Adipose tissue (tissue), 3 donors: ENCODE results near the gene RGS6. TPM values are rescaled to one million over a fixed set of nuclear protein-coding genes. Genes with fewer than 3 reads are reported as not detected.

Experiments
- H3K27ac ChIP-seq: one replicate; pipeline ENCODE4 v1.5.1; 2013; ENCODE audit warnings: low read depth, low read length
- WGBS, 3 donors: extraction: QIAGEN DNeasy Blood & Tissue Kit; methylation state at CpG; one replicate each; pipeline ENCODE4 v1.1.7; 2013; 5-methylcytosine and 5-hydroxymethylcytosine counted together
- polyA plus RNA-seq, 3 donors: library from polyadenylated mRNA; stranded (reverse); fragments of 200-250 nt; gene quantifications; one replicate each; pipeline ENCODE4 v1.2.3, GENCODE V29; 2013
- donor health status: healthy with polysubstance abuse.
- donor health status: Bipolar disorder and iron deficiency.
- donor health status: healthy.

Gene RGS6
- polyA plus RNA-seq, 3 donors, result 0.79 to 1.9 (median 1.6) TPM

DNA sequence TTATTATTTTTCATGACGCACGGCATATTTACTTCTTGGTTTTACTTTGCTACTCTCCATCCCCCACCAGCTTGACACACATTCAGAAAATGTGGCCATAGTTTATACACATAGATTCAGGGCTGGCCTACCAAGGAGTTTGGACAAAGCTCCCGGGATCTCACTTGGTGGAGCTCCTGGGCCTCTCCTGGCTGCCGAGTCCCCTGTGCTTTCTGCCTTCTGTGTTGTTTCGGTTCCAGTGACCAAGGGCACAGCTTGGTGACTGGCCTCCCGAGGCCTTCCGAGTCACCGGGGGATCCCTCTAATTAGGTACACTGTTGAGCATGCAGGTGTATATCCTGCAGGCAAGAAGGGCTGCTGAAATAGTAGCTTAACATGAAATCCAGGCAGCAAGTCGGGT is 63.5 kb downstream of the RGS6 start:
- no peak overlapping the region for H3K27ac ChIP-seq
- 89 to 95% (median 95%) methylated on average over 9 of the region's 9 CpGs for WGBS, 3 donors

DNA sequence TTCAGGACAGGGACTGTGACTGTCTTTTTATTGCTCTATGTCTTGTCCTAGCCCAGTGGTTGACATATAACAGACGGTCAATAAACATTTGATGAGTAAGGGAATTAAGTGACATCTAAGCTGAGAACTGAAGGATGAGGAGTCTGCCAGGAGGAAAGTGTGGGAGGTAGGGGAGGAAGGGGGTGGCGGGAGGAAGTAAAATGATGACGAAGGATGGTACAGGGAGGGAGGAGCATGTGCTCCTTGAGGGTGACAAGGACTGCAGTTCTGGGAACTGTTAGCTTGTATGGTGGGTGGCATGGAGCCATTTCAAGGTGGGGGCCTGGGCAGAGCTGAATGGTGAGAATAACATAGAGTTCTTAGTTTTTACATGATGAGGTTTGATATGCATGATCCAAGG is 64.4 kb downstream of the RGS6 start:
- no peak overlapping the region for H3K27ac ChIP-seq
- WGBS, 3 donors, result 80 to 84% (median 81%) methylated on average over 3 of the region's 3 CpGs

DNA sequence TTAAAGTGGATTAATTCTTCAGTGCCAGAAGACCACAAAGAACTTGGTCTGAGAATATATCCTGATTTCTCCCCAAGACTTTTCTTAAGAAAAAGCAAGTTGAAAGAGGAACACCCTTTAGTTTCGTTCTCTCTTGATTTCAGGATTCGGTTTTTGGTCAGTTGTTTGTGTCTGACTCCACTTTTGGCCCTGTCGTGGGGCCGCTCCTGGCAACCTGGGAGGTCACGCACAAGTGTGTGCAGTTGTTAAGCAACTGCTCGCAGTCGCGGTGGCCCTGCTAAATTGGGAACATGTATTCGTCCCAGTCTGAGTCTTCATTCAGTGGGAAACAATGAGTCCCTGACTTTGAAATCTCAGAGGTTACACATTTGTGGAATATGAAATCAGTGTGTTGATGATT is 68.7 kb downstream of the RGS6 start:
- 64 to 81% (median 78%) methylated on average over 9 of the region's 9 CpGs for WGBS, 3 donors
- H3K27ac ChIP-seq, result no peak overlapping the region

DNA sequence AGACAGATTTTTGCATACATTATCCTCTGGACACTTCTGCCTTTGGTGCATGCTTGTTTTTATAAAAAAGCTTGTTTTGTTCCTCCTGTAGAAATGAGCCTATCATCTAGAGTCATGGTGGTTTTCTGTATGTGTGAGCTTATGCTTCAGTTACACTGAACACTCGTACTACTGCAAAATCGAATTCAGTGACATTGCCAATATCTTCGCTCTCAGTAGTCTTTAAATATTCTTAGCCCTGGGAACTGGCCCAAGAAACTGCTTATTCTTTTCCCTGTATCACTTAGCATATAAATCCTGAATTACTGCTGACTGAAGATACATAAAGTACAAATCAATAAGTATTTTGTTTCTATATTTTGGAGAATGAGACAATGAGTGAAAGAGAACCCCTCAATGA is 70.5 kb downstream of the RGS6 start:
- WGBS, 3 donors, result 76 to 88% (median 82%) methylated on average over 3 of the region's 3 CpGs
- no peak overlapping the region for H3K27ac ChIP-seq

DNA sequence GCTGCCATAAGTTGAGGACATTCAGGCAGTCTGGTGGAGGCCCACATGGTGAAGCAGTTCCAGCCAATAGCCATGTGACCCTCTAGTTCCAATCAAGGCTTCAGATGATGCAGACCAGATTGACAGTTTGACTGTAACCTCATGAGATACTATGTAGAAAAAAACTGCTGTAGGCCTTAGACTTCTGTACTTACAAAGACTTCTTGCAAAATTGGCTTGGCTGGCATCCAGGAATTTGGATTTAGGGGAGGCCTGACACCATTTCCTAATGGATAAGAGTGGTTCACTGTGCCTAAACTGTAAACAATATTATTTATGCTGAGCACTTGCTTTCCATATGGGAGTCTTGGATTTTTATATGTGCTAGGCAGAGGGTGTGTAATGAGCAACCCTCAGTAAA is 76.4 kb downstream of the RGS6 start:
- H3K27ac ChIP-seq, result no peak overlapping the region

DNA sequence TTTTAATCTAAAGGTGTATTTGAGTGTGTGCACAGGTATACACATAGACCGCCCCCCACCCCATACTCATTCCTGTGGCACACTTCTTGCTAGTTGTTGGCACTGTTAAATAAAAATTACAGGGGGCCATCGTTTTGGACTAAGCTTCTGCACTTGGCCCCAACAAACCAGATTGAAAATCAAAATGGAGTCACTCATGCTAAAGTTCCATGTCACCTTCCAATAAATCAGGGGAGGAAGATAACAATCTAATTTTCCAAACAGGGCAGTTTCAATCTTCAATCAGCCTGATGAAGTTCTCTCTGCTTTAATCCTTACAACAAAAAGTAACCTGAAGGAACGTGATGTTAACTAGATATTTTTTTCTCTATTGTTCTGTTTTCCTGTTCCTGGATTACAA is 78.2 kb downstream of the RGS6 start:
- WGBS, 3 donors, result 65 to 78% (median 70%) methylated on average over 3 of the region's 3 CpGs
- H3K27ac ChIP-seq, result no peak overlapping the region

DNA sequence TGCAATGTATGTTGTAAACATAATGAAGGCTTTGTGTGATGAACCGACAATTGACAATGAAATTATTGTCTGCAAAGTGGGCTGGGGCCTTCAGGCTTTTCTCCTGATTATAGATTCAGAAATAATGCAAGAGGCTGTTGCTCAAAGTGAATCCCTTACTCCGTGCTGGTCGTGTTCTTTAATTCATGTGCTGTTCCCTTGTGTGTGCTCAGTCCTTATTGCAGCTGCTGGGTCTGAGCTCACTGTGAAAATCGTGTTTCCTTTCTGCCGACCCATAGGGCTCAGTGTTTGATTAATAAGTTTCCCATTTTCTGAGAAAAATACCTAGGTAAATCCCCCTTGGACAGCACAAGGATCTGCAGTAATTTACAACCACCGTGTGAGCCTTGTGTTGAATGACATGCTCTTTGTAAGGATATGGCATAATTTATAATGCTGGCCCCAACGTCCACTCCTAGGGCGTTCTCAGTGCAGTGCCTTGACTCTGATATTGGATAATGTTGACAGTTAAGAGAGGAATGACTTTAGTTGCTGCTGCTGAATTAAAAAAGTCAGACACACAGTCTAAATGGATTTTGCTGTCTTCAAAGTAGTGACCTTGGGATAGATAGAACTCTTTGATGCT is 81.6 kb downstream of the RGS6 start:
- WGBS, 3 donors, result 30 to 69% (median 68%) methylated on average over 8 of the region's 8 CpGs
- H3K27ac ChIP-seq, result no peak overlapping the region

DNA sequence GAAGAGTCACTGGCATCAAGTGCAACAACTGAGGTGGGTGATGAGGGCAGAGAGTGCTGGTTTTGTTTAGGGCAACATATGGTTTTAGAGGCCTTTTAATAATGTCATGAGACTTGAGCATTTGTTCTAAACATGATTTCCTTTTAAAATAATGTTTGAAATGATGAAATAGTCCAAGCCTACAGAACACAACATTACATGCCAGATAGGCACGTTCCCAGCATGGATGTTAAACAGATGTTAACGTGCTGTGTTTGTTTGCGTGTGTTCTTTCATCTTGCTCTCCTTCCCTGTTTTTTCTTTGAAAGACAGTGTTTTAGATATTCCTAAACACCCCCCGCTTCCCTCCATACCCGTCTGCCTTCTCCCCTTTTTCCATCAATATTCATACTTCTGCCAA is 82.3 kb downstream of the RGS6 start:
- 77 to 86% (median 81%) methylated on average over 5 of the region's 5 CpGs for WGBS, 3 donors
- H3K27ac ChIP-seq, result no peak overlapping the region

DNA sequence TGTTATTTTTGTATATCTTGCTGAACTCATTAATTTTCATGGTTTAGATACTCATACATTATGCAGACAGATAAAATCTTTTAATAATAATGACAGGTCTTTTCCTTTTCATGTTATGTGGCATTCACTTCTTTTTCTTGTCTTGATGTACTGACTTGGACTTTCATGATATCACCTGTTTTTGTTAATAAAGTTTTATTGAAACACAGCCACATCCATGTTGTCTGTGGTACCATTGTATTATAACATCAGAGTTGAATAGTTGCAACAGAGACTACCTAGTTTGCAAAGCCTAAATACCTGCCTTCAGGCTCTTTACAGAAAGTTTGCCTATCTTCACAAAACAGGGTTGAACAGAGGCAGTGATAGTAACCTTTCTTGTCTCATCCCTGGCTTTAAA is 85.1 kb downstream of the RGS6 start:
- no peak overlapping the region for H3K27ac ChIP-seq

DNA sequence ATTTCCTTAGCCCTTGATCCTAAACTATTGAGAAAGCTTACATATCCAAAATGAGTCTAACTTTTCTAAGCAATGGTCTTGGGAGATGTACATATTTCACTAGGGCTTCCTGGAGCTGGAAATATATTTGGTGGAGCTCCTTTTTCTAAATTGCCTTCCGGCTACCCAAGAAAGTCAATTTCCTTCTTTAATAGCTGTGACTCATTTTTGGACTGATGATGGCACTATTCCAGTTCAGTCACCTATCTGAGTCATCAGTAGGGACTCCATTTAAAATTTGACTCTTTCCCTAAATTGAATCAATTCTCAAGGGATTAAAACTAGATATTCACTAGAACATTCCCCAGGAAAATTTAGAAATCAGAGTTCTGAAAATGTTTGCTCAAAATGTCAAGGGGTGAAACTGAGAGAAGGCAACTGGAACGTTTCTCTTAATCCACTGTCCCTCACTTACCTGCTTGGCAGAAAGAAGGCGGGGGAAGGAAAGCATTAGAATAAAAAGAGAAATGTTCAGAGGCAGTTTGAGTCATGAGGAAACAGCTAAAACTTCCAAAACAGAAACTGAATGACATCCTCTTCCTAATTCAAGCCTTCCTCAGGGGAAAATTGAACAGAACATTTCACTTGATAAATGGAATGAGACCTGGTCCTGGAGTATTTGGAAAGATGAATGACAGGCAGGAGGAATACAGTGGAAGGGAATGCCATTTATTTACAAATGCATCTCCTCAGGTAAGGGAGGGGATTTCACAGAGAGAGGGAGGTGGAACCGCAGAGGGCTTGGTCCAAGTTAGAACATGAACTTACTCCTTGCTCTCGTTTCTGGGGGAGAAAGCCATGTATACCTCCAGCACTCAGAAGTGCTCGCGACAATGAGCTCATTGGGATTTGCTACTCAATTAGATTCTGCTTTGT is 91.2 kb downstream of the RGS6 start:
- 38 to 44% (median 40%) methylated on average over 7 of the region's 7 CpGs for WGBS, 3 donors
- H3K27ac ChIP-seq, result no peak overlapping the region

DNA sequence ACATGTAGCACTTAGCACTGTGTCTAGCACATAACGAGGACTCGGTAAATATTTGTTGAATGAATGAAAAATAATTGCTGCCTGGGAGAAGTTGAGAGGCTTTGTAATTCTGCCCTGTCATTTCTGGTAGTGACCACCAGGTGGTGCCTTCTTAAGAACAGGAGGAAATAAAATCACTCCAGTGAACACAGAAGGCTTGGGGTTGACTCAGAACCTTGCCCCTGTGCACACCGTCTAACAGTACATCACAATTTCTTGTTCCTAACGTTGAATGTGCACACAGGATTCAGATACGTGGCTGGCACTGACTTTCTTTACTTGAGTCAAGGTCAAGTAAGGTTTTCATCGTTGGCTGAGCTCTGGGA is 91.8 kb downstream of the RGS6 start:
- H3K27ac ChIP-seq, result no peak overlapping the region
- 15 to 40% (median 32%) methylated on average over 6 of the region's 6 CpGs for WGBS, 3 donors

DNA sequence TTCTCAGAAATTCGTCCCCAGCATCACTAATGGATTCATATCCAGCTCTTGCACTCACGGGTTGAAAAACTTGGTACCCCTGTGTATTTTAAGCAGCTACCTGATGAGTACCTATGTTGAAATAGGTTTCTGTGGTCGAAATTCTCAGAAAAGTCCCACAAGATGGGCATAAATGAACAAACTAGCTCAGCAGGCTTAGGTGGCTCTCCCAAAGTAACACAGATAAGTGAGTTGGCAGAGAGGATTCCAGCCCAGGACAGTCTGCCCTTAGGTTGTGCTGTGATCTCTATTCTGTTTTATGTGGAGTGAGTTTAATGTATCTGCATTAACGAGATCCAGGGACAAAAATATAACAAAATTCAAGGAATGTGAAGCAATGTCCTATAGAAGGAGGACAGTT is 92.3 kb downstream of the RGS6 start:
- H3K27ac ChIP-seq, result no peak overlapping the region
- 47 to 72% (median 72%) methylated on average over 4 of the region's 4 CpGs for WGBS, 3 donors

DNA sequence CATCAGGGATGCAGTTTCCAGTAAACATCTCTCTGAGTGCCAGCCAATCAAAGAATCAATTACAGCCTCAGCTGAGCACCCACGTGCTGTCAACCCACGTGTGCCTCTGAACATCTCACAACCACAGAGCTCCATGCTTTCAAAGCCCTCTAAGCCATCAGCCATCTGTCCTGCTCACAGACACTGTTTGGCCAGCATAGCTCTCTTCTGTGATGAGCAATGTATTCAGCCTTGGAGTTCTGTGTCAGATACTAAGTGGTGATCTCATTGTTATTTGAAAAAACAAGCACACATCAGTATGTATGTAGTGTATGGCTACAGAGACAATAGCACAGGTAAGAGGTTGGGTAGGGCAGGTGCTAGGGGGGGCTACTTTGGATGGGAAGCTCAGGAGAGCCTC is 94.3 kb downstream of the RGS6 start:
- no peak overlapping the region for H3K27ac ChIP-seq
- WGBS, 3 donors, result 20 to 50% (median 46%) methylated on average over 2 of the region's 2 CpGs

DNA sequence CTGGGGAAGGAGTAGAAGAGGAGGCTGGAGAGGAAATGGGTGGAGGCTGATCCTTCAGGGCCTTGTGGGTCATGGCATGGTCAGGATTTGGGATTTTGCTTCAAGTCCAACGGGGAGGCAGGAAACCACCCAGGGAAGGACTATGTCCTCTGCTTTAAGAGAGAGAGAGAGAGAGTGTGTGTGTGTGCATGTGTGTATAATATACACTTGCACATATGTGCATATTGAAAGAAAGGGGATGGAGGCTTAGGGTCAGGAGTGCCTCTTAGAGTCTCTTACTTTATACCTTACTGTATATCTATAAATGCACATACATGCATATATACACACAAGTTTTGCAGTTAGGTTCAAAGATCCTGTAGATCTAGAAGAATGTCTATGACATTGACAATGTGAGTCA is 94.8 kb downstream of the RGS6 start:
- 34 to 78% (median 71%) methylated on average over 1 of the region's 1 CpG for WGBS, 3 donors

DNA sequence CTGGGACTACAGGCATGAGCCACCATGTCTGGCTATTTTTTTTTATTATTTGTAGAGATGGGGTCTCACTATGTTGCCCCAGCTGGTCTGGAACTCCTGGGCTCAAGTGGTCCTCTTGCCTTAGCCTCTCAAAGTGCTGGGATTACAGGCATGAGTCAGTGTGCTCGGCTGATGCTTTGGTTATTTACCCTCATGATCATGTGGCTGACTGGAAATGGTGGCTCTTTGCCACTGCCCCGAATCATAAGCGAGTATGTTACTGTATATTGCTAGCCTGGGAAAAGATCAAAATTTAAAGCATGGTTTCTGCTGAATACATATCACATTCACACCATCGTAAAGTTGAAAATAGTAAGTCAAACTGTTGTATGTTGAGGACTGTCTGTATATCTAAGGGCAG is 101.1 kb downstream of the RGS6 start:
- 69 to 89% (median 89%) methylated on average over 4 of the region's 4 CpGs for WGBS, 3 donors
- no peak overlapping the region for H3K27ac ChIP-seq

More for the DNA sequence above, 94.8 kb downstream of the RGS6 start:
- H3K27ac ChIP-seq, result no peak overlapping the region

DNA sequence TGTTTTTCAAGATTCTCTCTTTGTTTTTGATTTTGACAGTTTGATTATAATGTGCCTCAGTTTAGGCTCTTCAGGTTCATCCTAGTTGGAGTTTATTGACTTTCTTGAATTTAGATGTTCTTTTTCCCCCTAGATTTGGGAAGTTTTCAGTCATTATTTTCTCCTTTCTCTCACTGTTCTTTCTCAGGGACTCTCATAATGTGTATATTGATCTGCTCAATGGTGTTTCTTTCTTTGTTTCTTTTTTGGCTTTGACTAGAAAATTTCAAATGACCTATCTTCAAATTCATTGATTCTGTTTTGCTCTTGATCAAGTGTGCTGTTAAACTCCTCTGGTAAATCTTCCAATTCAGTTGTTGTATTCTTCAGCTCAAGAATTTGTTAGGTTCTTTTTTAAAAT is 108.3 kb downstream of the RGS6 start:
- no peak overlapping the region for H3K27ac ChIP-seq

DNA sequence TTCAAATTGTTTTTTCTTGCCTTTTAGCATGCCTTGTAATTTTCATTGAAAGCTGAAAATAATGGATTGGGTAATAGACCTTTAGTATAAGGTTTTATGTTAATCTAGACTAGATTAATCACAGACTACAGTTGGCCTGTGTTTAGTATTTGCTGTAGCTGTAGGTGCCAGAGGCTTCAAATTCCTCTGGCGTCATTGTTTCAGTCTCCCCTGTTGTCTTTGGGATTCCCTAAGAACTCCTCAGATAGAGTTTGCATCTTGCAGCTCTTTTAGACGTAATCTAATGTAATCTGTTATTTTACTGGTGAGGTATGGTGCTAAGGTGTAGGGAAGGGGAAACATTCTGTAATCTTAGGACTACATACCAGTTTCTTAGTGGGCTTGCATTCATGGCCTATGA is 113.0 kb downstream of the RGS6 start:
- no peak overlapping the region for H3K27ac ChIP-seq
- WGBS, 3 donors, result 53 to 91% (median 91%) methylated on average over 2 of the region's 2 CpGs

DNA sequence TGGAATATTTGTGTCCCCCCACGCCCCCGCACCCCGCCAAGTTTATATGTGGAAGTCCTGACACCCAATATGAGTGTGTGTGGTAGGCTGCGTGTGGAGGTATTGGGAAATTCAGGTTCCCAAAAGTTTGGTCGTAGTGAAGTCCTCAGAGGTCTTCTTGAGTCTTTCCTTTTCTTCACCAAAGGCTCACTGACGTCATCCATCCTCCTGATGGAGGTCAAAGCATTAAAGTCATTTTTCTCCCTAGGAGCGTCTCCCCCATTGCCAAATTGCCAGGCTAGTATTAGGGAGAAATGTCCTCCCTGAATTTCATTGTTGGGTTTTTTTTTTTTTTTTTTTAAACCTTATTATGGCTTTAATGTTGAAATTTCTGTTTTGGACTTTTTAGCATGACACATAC is 113.7 kb downstream of the RGS6 start:
- WGBS, 3 donors, result 85 to 87% (median 87%) methylated on average over 7 of the region's 7 CpGs
- H3K27ac ChIP-seq, result no peak overlapping the region

DNA sequence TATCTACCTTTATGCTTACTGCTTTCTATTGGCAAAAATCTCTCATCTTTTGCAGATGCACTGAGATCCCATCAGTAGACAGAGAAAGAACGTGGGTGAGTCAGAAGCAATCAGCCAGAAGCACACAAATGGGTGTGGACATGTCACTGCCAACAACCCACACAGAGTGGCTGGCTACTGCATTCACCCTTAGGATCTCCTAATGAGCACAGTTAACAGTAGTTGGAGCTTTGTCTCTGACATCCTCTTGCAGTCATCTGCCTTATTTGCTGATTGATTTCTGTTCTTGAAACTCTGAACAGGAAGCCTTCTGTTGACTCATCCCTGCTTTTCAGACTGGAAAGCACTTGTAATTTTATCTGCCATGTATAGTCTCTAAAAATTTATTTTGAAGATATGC is 117.2 kb downstream of the RGS6 start:
- WGBS, 3 donors, result 46 to 61% (median 54%) methylated on average over 1 of the region's 1 CpG
- no peak overlapping the region for H3K27ac ChIP-seq

DNA sequence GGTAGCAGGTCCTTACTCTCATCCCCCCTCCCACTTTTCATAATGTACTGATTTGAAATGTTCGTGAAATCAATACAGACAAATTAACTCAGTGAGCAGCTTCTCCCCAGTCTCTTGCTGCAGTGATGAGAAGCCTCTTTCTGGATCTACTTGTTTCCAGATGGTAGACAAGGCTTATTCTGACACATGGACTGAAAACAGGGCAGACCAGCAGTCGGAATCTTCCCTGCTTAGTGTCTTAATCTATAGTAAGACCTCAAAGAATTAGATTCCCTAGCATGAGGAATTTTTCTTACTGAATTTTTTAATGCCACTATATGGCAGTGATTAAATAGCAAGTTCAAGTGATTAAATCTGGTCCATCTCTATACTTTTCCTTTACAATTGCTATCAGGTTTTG is 120.1 kb downstream of the RGS6 start:
- no peak overlapping the region for H3K27ac ChIP-seq
- 49 to 90% (median 71%) methylated on average over 2 of the region's 2 CpGs for WGBS, 3 donors
